ENCODE results near the gene TMEM163. TPM values are rescaled to one million over a fixed set of nuclear protein-coding genes. Genes with fewer than 3 reads are reported as not detected.

TMEM163 gene
- total RNA-seq, 3 donors from 2014 or later = 0.13 to 0.20 (median 0.14) TPM

- no peak for ATAC-seq
- H3K36me3 Mint-ChIP-seq (ENCODE audit: insufficient read depth) = no peaks in the 10 kb centered on the region
- no peak overlapping the region for H3K4me3 Mint-ChIP-seq
- no peaks in the 10 kb centered on the region for H3K4me1 Mint-ChIP-seq (ENCODE audit: low read depth)
- no peak for DNase-seq
- H3K27me3 Mint-ChIP-seq (ENCODE audit: low read depth) = no peaks in the 10 kb centered on the region
- no peaks in the 10 kb centered on the region for H3K9me3 Mint-ChIP-seq
Observed at GRCh38 chr2:134457765-134458472, 260.9 kb downstream of the TMEM163 start.

- no peaks in the 10 kb centered on the region for H3K4me1 Mint-ChIP-seq (ENCODE audit: low read depth)
Observed at GRCh38 chr2:134457353-134457752, 261.4 kb downstream of the TMEM163 start.

GRCh38 chr2:134455426-134455825 is 263.4 kb downstream of the TMEM163 start:
- no peaks in the 10 kb centered on the region for H3K9me3 Mint-ChIP-seq
- no peak for ATAC-seq
- DNase-seq = no peak

More at GRCh38 chr2:134457353-134457752, 261.4 kb downstream of the TMEM163 start:
- ATAC-seq (no peak), DNase-seq (no peak)
- H3K36me3 Mint-ChIP-seq (ENCODE audit: insufficient read depth) = no peaks in the 10 kb centered on the region
- H3K4me3 Mint-ChIP-seq = no peak overlapping the region
- H3K27me3 Mint-ChIP-seq (ENCODE audit: low read depth) = no peaks in the 10 kb centered on the region
- H3K9me3 Mint-ChIP-seq = no peaks in the 10 kb centered on the region

GRCh38 chr2:134454931-134455330 is 263.9 kb downstream of the TMEM163 start:
- no peak for DNase-seq
- no peak for ATAC-seq
- Mint-ChIP-seq H3K4me3 (no peak overlapping the region), H3K27me3 (ENCODE audit: low read depth) (no peaks in the 10 kb centered on the region), H3K9me3 (no peaks in the 10 kb centered on the region), H3K4me1 (ENCODE audit: low read depth) (peaks cover 2% of the 10 kb centered on the region), H3K36me3 (ENCODE audit: insufficient read depth) (no peaks in the 10 kb centered on the region)

More at GRCh38 chr2:134455426-134455825, 263.4 kb downstream of the TMEM163 start:
- H3K27me3 Mint-ChIP-seq (ENCODE audit: low read depth) = no peaks in the 10 kb centered on the region
- no peak overlapping the region for H3K4me3 Mint-ChIP-seq
- peaks cover 2% of the 10 kb centered on the region for H3K4me1 Mint-ChIP-seq (ENCODE audit: low read depth)
- H3K36me3 Mint-ChIP-seq (ENCODE audit: insufficient read depth) = no peaks in the 10 kb centered on the region

- Mint-ChIP-seq H3K4me3 (no peak overlapping the region), H3K36me3 (ENCODE audit: insufficient read depth) (no peaks in the 10 kb centered on the region)
Observed at GRCh38 chr2:134454426-134454825, 264.4 kb downstream of the TMEM163 start.

GRCh38 chr2:134453973-134454372 is 264.8 kb downstream of the TMEM163 start:
- Mint-ChIP-seq H3K4me1 (ENCODE audit: low read depth) (peaks cover 2% of the 10 kb centered on the region), H3K9me3 (no peaks in the 10 kb centered on the region), H3K36me3 (ENCODE audit: insufficient read depth) (no peaks in the 10 kb centered on the region), H3K27me3 (ENCODE audit: low read depth) (no peaks in the 10 kb centered on the region), H3K4me3 (no peak overlapping the region)
- ATAC-seq = no peak
- no peak for DNase-seq

More at GRCh38 chr2:134454426-134454825, 264.4 kb downstream of the TMEM163 start:
- DNase-seq = no peak
- Mint-ChIP-seq H3K27me3 (ENCODE audit: low read depth) (no peaks in the 10 kb centered on the region), H3K9me3 (no peaks in the 10 kb centered on the region), H3K4me1 (ENCODE audit: low read depth) (peaks cover 2% of the 10 kb centered on the region)
- no peak for ATAC-seq

GRCh38 chr2:134453476-134453875 is 265.3 kb downstream of the TMEM163 start:
- ATAC-seq (no peak), DNase-seq (no peak)
- Mint-ChIP-seq H3K9me3 (no peaks in the 10 kb centered on the region), H3K4me1 (ENCODE audit: low read depth) (peaks cover 2% of the 10 kb centered on the region), H3K27me3 (ENCODE audit: low read depth) (no peaks in the 10 kb centered on the region), H3K36me3 (ENCODE audit: insufficient read depth) (peaks cover under 1% of the 10 kb centered on the region), H3K4me3 (no peak overlapping the region)

- Mint-ChIP-seq H3K4me3 (no peak overlapping the region), H3K4me1 (ENCODE audit: low read depth) (peaks cover 2% of the 10 kb centered on the region), H3K9me3 (no peaks in the 10 kb centered on the region), H3K36me3 (ENCODE audit: insufficient read depth) (peaks cover 5% of the 10 kb centered on the region), H3K27me3 (ENCODE audit: low read depth) (no peaks in the 10 kb centered on the region)
- ATAC-seq (no peak), DNase-seq (no peak)
Observed at GRCh38 chr2:134452042-134452733, 266.6 kb downstream of the TMEM163 start.

- Mint-ChIP-seq H3K4me3 (no peak overlapping the region), H3K4me1 (ENCODE audit: low read depth) (peaks cover 2% of the 10 kb centered on the region), H3K9me3 (no peaks in the 10 kb centered on the region), H3K27me3 (ENCODE audit: low read depth) (no peaks in the 10 kb centered on the region), H3K36me3 (ENCODE audit: insufficient read depth) (peaks cover 5% of the 10 kb centered on the region)
- DNase-seq (no peak), ATAC-seq (no peak)
Observed at GRCh38 chr2:134451347-134451630, 267.5 kb downstream of the TMEM163 start.

- Mint-ChIP-seq H3K36me3 (ENCODE audit: insufficient read depth) (peaks cover 5% of the 10 kb centered on the region), H3K9me3 (no peaks in the 10 kb centered on the region), H3K27me3 (ENCODE audit: low read depth) (no peaks in the 10 kb centered on the region), H3K4me3 (no peak overlapping the region), H3K4me1 (ENCODE audit: low read depth) (peaks cover 2% of the 10 kb centered on the region)
- no peak for ATAC-seq
- no peak for DNase-seq
Observed at GRCh38 chr2:134449751-134450513, 268.9 kb downstream of the TMEM163 start.

GRCh38 chr2:134449157-134449556 is 269.6 kb downstream of the TMEM163 start:
- Mint-ChIP-seq H3K27me3 (ENCODE audit: low read depth) (no peaks in the 10 kb centered on the region), H3K4me1 (ENCODE audit: low read depth) (peaks cover 2% of the 10 kb centered on the region), H3K4me3 (no peak overlapping the region), H3K9me3 (no peaks in the 10 kb centered on the region), H3K36me3 (ENCODE audit: insufficient read depth) (peaks cover 5% of the 10 kb centered on the region)
- no peak for DNase-seq
- no peak for ATAC-seq

GRCh38 chr2:134448650-134449049 is 270.1 kb downstream of the TMEM163 start:
- DNase-seq = no peak
- H3K36me3 Mint-ChIP-seq (ENCODE audit: insufficient read depth) = peaks cover 5% of the 10 kb centered on the region
- ATAC-seq = no peak
- peaks cover 2% of the 10 kb centered on the region for H3K4me1 Mint-ChIP-seq (ENCODE audit: low read depth)
- H3K9me3 Mint-ChIP-seq = no peaks in the 10 kb centered on the region
- H3K27me3 Mint-ChIP-seq (ENCODE audit: low read depth) = no peaks in the 10 kb centered on the region
- H3K4me3 Mint-ChIP-seq = no peak overlapping the region

GRCh38 chr2:134447669-134448068 is 271.1 kb downstream of the TMEM163 start:
- Mint-ChIP-seq H3K36me3 (ENCODE audit: insufficient read depth) (peaks cover 8% of the 10 kb centered on the region), H3K4me1 (ENCODE audit: low read depth) (peaks cover 2% of the 10 kb centered on the region), H3K9me3 (no peaks in the 10 kb centered on the region), H3K27me3 (ENCODE audit: low read depth) (no peaks in the 10 kb centered on the region), H3K4me3 (no peak overlapping the region)
- ATAC-seq = no peak
- DNase-seq = no peak

GRCh38 chr2:134446383-134447017 is 272.3 kb downstream of the TMEM163 start:
- Mint-ChIP-seq H3K36me3 (ENCODE audit: insufficient read depth) (peaks cover 8% of the 10 kb centered on the region), H3K9me3 (no peaks in the 10 kb centered on the region), H3K27me3 (ENCODE audit: low read depth) (no peaks in the 10 kb centered on the region), H3K4me1 (ENCODE audit: low read depth) (peaks cover 2% of the 10 kb centered on the region), H3K4me3 (no peak overlapping the region)
- DNase-seq (no peak), ATAC-seq (no peak)

All from activated T-cell treated with anti-CD3 and anti-CD28 coated beads, Interleukin-2, amount 50 U/mL, for 4 hours (primary cell).